WTC11 (cell line): ENCODE data around the gene SDHAF3. TPM values are rescaled to one million over a fixed set of nuclear protein-coding genes. Genes with fewer than 3 reads are reported as not detected.

Experiments
- ATAC-seq: fragments of 200-7000 bp; cut with Tn5 transposase; 2 replicates; pipeline ENCODE4 v1.10.0; 2021; ENCODE audit warnings: mild to moderate bottlenecking, moderate library complexity
- CTCF ChIA-PET: fragments of 300-600 bp; sonication (Branson Sonifier 250); formaldehyde crosslinking; loops from one replicate; lab custom pipeline; 2021; ENCODE audit warnings: antibody characterized with exemption; lab: Charles Lee
- POLR2A ChIA-PET: fragments of 350-600 bp; sonication (Branson Sonifier 250); formaldehyde crosslinking; loops from one replicate; lab custom pipeline; 2021; ENCODE audit warnings: antibody characterized with exemption; lab: Charles Lee
- DNase-seq: peaks from one replicate; pipeline ENCODE4 v3.0.0; 2021; ENCODE audit warnings: low spot score
- H3K27ac Mint-ChIP-seq: 2 replicates; pipeline ENCODE4 v1.8.0; 2021; ENCODE audit warnings: mixed read lengths
- H3K27me3 Mint-ChIP-seq: 2 replicates; pipeline ENCODE4 v1.8.0; 2021; ENCODE audit warnings: low read depth, mild to moderate bottlenecking, moderate library complexity, mixed read lengths
- H3K36me3 Mint-ChIP-seq: 2 replicates; pipeline ENCODE4 v1.8.0; 2021; ENCODE audit warnings: mixed read lengths
- H3K4me1 Mint-ChIP-seq: 2 replicates; pipeline ENCODE4 v1.8.0; 2022; ENCODE audit warnings: mixed read lengths
- H3K4me3 Mint-ChIP-seq: 2 replicates; pipeline ENCODE4 v1.8.0; 2021; ENCODE audit warnings: mild to moderate bottlenecking, moderate library complexity, mixed read lengths
- H3K9me3 Mint-ChIP-seq: 2 replicates; pipeline ENCODE4 v1.8.0; 2021; ENCODE audit warnings: mixed read lengths
- FOXJ3 ChIP-seq: sonication (generic); formaldehyde crosslinking; IDR thresholded peaks from 2 replicates; pipeline ENCODE4 v1.9.0; 2021; ENCODE audit warnings: missing genetic modification reagents, mild to moderate bottlenecking, borderline replicate concordance
- FOXP1 ChIP-seq: sonication (generic); formaldehyde crosslinking; IDR thresholded peaks from 2 replicates; pipeline ENCODE4 v1.8.0; 2022; ENCODE audit warnings: missing genetic modification reagents, mild to moderate bottlenecking, moderate library complexity, borderline replicate concordance
- JUN ChIP-seq: sonication (generic); formaldehyde crosslinking; IDR thresholded peaks from 2 replicates; pipeline ENCODE4 v1.8.0; 2023; ENCODE audit warnings: mild to moderate bottlenecking, missing genetic modification reagents
- NFATC4 ChIP-seq: fragments of 250-450 bp; sonication (Bioruptor Pico); IDR thresholded peaks from 2 replicates; pipeline ENCODE4 v1.9.0; 2021; ENCODE audit warnings: mild to moderate bottlenecking
- NFYB ChIP-seq: sonication (generic); formaldehyde crosslinking; conservative IDR thresholded peaks from 2 replicates; pipeline ENCODE4 v1.8.0; 2022; ENCODE audit warnings: low read depth, missing genetic modification reagents
- RELA ChIP-seq: sonication (generic); formaldehyde crosslinking; IDR thresholded peaks from 2 replicates; pipeline ENCODE4 v1.8.1; 2022; ENCODE audit warnings: missing genetic modification reagents, mild to moderate bottlenecking, borderline replicate concordance
- TCF7 ChIP-seq: sonication (generic); formaldehyde crosslinking; IDR thresholded peaks from 2 replicates; pipeline ENCODE4 v1.8.0; 2022; ENCODE audit warnings: mild to moderate bottlenecking, low read depth, missing genetic modification reagents, moderate library complexity
- TP53 ChIP-seq: sonication (generic); formaldehyde crosslinking; IDR thresholded peaks from 2 replicates; pipeline ENCODE4 v1.8.1; 2023; ENCODE audit warnings: mild to moderate bottlenecking, missing genetic modification reagents
- ZNF671 ChIP-seq: fragments of 250-450 bp; sonication (Bioruptor Pico); IDR thresholded peaks from 2 replicates; pipeline ENCODE4 v1.8.0; 2021; ENCODE audit warnings: mild to moderate bottlenecking
- total RNA-seq: library from RNA; stranded (reverse); gene quantifications from 3 replicates; pipeline ENCODE4 v1.2.3, GENCODE V29; 2021
- TF ChIP-seq, protein P1 (sequence below): sonication (generic); formaldehyde crosslinking; IDR thresholded peaks from 2 replicates; pipeline ENCODE4 v1.8.0; 2023; ENCODE audit warnings: missing genetic modification reagents, mild to moderate bottlenecking, borderline replicate concordance
- TF ChIP-seq, protein P2 (sequence below): sonication (generic); formaldehyde crosslinking; conservative IDR thresholded peaks from 2 replicates; pipeline ENCODE4 v1.8.1; 2023; ENCODE audit warnings: mild to moderate bottlenecking, low read depth, missing genetic modification reagents, moderate library complexity
- TF ChIP-seq, protein P3 (sequence below): fragments of 250-450 bp; sonication (Bioruptor Pico); IDR thresholded peaks from 2 replicates; pipeline ENCODE4 v1.9.0; 2021; ENCODE audit warnings: moderate library complexity, mild to moderate bottlenecking, inconsistent platforms, borderline replicate concordance
- TF ChIP-seq, protein P4 (sequence below): sonication (generic); formaldehyde crosslinking; IDR thresholded peaks from 2 replicates; pipeline ENCODE4 v1.8.0; 2022; ENCODE audit warnings: mild to moderate bottlenecking, missing genetic modification reagents
- TF ChIP-seq, protein P5 (sequence below): sonication (generic); formaldehyde crosslinking; IDR thresholded peaks from 2 replicates; pipeline ENCODE4 v1.8.1; 2022; ENCODE audit warnings: mild to moderate bottlenecking, missing genetic modification reagents, moderate library complexity, borderline replicate concordance
- TF ChIP-seq, protein P6 (sequence below): sonication (generic); formaldehyde crosslinking; IDR thresholded peaks from 2 replicates; pipeline ENCODE4 v1.8.1; 2023; ENCODE audit warnings: mild to moderate bottlenecking, moderate library complexity, missing genetic modification reagents
- TF ChIP-seq, protein P7 (sequence below): sonication (generic); formaldehyde crosslinking; IDR thresholded peaks from 2 replicates; pipeline ENCODE4 v1.8.0; 2022; ENCODE audit warnings: mild to moderate bottlenecking, missing genetic modification reagents
- TF ChIP-seq, protein P8 (sequence below): sonication (generic); formaldehyde crosslinking; IDR thresholded peaks from 2 replicates; pipeline ENCODE4 v1.8.0; 2022; ENCODE audit warnings: mild to moderate bottlenecking, missing genetic modification reagents

The SDHAF3 gene
- total RNA-seq, 1 experiment from 2014 or later, result 32.0 TPM

DNA sequence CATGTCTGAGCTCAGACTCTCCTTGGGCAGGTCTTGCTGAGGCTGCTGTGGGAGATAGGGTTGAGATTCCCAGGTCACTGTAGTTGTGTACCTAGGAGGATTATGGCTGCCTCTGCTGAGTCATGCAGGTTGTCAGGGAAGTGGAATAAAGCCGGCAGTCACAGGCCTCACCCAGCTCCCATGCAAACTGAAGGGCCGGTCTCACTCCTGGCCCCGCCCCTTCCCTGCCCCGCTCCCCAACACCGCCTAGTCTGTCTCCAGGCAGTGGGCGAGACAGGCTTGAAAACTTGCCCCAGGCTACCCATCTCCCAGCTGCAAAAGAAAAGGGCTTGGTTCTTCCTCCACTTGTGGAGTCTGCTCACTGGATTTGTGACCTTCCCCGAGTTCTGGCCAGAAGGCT is 41.6 kb upstream of the SDHAF3 start (continued):
- TF ChIP-seq, protein P1, sequence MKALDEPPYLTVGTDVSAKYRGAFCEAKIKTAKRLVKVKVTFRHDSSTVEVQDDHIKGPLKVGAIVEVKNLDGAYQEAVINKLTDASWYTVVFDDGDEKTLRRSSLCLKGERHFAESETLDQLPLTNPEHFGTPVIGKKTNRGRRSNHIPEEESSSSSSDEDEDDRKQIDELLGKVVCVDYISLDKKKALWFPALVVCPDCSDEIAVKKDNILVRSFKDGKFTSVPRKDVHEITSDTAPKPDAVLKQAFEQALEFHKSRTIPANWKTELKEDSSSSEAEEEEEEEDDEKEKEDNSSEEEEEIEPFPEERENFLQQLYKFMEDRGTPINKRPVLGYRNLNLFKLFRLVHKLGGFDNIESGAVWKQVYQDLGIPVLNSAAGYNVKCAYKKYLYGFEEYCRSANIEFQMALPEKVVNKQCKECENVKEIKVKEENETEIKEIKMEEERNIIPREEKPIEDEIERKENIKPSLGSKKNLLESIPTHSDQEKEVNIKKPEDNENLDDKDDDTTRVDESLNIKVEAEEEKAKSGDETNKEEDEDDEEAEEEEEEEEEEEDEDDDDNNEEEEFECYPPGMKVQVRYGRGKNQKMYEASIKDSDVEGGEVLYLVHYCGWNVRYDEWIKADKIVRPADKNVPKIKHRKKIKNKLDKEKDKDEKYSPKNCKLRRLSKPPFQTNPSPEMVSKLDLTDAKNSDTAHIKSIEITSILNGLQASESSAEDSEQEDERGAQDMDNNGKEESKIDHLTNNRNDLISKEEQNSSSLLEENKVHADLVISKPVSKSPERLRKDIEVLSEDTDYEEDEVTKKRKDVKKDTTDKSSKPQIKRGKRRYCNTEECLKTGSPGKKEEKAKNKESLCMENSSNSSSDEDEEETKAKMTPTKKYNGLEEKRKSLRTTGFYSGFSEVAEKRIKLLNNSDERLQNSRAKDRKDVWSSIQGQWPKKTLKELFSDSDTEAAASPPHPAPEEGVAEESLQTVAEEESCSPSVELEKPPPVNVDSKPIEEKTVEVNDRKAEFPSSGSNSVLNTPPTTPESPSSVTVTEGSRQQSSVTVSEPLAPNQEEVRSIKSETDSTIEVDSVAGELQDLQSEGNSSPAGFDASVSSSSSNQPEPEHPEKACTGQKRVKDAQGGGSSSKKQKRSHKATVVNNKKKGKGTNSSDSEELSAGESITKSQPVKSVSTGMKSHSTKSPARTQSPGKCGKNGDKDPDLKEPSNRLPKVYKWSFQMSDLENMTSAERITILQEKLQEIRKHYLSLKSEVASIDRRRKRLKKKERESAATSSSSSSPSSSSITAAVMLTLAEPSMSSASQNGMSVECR (CRISPR knock-in tag), result no peak
- TF ChIP-seq NFATC4 (CRISPR knock-in tag) (no peak), JUN (no peak), RELA (CRISPR knock-in tag) (no peak), FOXJ3 (CRISPR knock-in tag) (no peak), ZNF671 (CRISPR knock-in tag) (no peak)
- TF ChIP-seq, protein P2, sequence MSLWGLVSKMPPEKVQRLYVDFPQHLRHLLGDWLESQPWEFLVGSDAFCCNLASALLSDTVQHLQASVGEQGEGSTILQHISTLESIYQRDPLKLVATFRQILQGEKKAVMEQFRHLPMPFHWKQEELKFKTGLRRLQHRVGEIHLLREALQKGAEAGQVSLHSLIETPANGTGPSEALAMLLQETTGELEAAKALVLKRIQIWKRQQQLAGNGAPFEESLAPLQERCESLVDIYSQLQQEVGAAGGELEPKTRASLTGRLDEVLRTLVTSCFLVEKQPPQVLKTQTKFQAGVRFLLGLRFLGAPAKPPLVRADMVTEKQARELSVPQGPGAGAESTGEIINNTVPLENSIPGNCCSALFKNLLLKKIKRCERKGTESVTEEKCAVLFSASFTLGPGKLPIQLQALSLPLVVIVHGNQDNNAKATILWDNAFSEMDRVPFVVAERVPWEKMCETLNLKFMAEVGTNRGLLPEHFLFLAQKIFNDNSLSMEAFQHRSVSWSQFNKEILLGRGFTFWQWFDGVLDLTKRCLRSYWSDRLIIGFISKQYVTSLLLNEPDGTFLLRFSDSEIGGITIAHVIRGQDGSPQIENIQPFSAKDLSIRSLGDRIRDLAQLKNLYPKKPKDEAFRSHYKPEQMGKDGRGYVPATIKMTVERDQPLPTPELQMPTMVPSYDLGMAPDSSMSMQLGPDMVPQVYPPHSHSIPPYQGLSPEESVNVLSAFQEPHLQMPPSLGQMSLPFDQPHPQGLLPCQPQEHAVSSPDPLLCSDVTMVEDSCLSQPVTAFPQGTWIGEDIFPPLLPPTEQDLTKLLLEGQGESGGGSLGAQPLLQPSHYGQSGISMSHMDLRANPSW, result no peak
- TF ChIP-seq, protein P3, sequence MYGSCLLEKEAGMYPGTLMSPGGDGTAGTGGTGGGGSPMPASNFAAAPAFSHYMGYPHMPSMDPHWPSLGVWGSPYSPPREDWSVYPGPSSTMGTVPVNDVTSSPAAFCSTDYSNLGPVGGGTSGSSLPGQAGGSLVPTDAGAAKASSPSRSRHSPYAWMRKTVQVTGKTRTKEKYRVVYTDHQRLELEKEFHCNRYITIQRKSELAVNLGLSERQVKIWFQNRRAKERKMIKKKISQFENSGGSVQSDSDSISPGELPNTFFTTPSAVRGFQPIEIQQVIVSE (CRISPR knock-in tag), result no peak
- TF ChIP-seq, protein P4, sequence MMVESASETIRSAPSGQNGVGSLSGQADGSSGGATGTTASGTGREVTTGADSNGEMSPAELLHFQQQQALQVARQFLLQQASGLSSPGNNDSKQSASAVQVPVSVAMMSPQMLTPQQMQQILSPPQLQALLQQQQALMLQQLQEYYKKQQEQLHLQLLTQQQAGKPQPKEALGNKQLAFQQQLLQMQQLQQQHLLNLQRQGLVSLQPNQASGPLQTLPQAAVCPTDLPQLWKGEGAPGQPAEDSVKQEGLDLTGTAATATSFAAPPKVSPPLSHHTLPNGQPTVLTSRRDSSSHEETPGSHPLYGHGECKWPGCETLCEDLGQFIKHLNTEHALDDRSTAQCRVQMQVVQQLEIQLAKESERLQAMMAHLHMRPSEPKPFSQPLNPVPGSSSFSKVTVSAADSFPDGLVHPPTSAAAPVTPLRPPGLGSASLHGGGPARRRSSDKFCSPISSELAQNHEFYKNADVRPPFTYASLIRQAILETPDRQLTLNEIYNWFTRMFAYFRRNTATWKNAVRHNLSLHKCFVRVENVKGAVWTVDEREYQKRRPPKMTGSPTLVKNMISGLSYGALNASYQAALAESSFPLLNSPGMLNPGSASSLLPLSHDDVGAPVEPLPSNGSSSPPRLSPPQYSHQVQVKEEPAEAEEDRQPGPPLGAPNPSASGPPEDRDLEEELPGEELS (CRISPR knock-in tag), result no peak
- TF ChIP-seq, protein P5, sequence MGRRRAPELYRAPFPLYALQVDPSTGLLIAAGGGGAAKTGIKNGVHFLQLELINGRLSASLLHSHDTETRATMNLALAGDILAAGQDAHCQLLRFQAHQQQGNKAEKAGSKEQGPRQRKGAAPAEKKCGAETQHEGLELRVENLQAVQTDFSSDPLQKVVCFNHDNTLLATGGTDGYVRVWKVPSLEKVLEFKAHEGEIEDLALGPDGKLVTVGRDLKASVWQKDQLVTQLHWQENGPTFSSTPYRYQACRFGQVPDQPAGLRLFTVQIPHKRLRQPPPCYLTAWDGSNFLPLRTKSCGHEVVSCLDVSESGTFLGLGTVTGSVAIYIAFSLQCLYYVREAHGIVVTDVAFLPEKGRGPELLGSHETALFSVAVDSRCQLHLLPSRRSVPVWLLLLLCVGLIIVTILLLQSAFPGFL (CRISPR knock-in tag), result no peak

DNA sequence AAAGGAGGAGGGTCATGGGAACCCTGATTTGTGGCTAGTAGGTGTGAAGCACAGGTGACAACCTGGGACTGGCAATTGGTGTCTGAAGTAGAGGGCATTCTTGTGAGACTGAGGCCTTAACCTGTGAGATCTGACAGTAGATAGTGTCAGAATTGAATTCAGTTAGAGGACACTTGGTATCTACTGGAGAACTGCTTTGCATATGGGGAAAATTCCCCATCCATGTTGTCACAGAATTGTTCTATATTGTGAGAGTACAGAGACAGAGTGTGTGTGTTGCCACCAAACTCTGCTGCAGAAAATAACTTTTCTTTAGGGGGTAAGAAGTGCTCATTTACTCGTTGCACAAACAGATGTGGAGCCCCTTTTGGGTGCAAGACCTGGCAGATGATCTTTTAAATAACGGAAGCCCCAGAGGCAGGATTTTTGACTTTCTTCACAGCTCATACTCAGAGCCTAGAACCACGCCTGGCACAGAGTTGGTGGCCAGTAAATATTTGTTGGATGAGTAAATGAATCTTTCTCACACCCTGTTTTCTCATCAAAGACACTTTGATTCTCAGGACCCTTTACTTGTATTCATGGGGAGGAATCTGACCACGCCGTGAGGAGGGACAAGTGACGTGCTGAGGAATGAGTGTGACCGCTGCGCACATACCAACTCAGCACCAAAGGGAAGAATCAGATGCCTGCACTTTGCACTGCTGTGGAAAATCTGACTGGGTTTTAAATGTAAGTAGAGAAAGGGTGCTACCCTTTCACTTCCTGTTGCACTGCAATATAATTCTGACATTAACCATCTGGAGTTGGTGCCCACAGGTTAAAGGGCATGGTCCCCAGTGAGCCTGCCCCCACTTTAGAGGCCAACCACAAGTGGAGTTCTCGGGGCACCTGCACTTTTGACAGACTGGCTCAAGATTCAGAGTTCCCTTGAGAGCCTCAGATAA is 39.2 kb upstream of the SDHAF3 start:
- ChIA-PET POLR2A (no interaction called here), CTCF (no interaction called here)
- no peak for ATAC-seq
- Mint-ChIP-seq H3K27me3 (peaks cover 51% of the 10 kb centered on the region), H3K36me3 (peaks cover 28% of the 10 kb centered on the region), H3K4me1 (peaks cover 15% of the 10 kb centered on the region), H3K27ac (no peak overlapping the region), H3K9me3 (peaks cover 37% of the 10 kb centered on the region), H3K4me3 (no peak overlapping the region)
- no peak for DNase-seq
- TF ChIP-seq FOXJ3 (CRISPR knock-in tag) (no peak), TCF7 (CRISPR knock-in tag) (no peak), FOXP1 (no peak), TP53 (no peak), NFYB (CRISPR knock-in tag) (no peak)
- TF ChIP-seq, protein P6, sequence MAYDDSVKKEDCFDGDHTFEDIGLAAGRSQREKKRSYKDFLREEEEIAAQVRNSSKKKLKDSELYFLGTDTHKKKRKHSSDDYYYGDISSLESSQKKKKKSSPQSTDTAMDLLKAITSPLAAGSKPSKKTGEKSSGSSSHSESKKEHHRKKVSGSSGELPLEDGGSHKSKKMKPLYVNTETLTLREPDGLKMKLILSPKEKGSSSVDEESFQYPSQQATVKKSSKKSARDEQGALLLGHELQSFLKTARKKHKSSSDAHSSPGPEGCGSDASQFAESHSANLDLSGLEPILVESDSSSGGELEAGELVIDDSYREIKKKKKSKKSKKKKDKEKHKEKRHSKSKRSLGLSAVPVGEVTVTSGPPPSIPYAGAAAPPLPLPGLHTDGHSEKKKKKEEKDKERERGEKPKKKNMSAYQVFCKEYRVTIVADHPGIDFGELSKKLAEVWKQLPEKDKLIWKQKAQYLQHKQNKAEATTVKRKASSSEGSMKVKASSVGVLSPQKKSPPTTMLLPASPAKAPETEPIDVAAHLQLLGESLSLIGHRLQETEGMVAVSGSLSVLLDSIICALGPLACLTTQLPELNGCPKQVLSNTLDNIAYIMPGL, result no peak
- TF ChIP-seq, protein P7, sequence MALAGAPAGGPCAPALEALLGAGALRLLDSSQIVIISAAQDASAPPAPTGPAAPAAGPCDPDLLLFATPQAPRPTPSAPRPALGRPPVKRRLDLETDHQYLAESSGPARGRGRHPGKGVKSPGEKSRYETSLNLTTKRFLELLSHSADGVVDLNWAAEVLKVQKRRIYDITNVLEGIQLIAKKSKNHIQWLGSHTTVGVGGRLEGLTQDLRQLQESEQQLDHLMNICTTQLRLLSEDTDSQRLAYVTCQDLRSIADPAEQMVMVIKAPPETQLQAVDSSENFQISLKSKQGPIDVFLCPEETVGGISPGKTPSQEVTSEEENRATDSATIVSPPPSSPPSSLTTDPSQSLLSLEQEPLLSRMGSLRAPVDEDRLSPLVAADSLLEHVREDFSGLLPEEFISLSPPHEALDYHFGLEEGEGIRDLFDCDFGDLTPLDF (CRISPR knock-in tag), result no peak
- TF ChIP-seq, protein P8, sequence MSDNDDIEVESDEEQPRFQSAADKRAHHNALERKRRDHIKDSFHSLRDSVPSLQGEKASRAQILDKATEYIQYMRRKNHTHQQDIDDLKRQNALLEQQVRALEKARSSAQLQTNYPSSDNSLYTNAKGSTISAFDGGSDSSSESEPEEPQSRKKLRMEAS (CRISPR knock-in tag), result no peak
